ENCODE measurements around the gene NRSN2. TPM values are rescaled to one million over a fixed set of nuclear protein-coding genes. Genes with fewer than 3 reads are reported as not detected.

NRSN2 gene
- total RNA-seq, 1 experiment from 2014 or later: 1.9 TPM

GRCh38 chr20:362271-363254 lies 15.7 kb downstream of the NRSN2 start:
- Histone ChIP-seq H3K36me3 (ENCODE audit: control insufficient read depth in 1 of 2, insufficient read depth in 2 of 2, low read length in 2 of 2) (no peaks in the 10 kb centered on the region), H4K20me1 (ENCODE audit: insufficient read depth) (no peaks in the 10 kb centered on the region), H2AFZ (ENCODE audit: low read depth, low read length, poor library complexity, severe bottlenecking) (peak overlapping the region; percentile 55), H3K27me3 (ENCODE audit: insufficient read depth, low read length) (no peaks in the 10 kb centered on the region), H3K4me3 (replicated peaks in 1 of 2; ENCODE audit: low read depth in 1 of 2, low read length in 2 of 2) (no peak overlapping the region), H3K9ac (ENCODE audit: low read length) (peak overlapping the region; percentile 34), H3K4me2 (ENCODE audit: low read length) (peak overlapping the region; percentile 56), H3K27ac (ENCODE audit: low read depth, low read length) (peak overlapping the region; percentile 58), H3K9me3 (ENCODE audit: control insufficient read depth in 1 of 2, insufficient read depth in 1 of 2, low read depth in 1 of 2, low read length in 2 of 2) (no peaks in the 10 kb centered on the region), H3K4me1 (ENCODE audit: control insufficient read depth in 1 of 2, insufficient read depth in 2 of 2, low read length in 2 of 2) (peaks cover 53 to 59% of the 10 kb centered on the region in 2 experiments), H3K9me2 (ENCODE audit: insufficient read depth) (no peaks in the 10 kb centered on the region), H3K79me2 (ENCODE audit: insufficient read depth, low read length) (no peaks in the 10 kb centered on the region)
- ChIA-PET POLR2A (interaction anchor here (0.6 to 29.0 kb wide), 13 partner anchors 8 to 406 kb away, joined by 3 to 779 read pairs (median 3); partner anchors contain the start of genes RBCK1, SLC52A3 and TRIB3), CTCF (interaction anchor here (0.6 to 2.4 kb wide), 16 partner anchors 9 to 377 kb away, joined by 3 to 24 read pairs (median 5); partner anchors contain the start of gene TRIB3), RAD21 (ENCODE audit: low non-redundant PET in 1 of 2, low total read pairs in 2 of 2, uncharacterized antibody in 2 of 2, unreplicated experiment in 2 of 2) (interaction anchor here (0.6 to 1.8 kb wide), 6 partner anchors 10 to 376 kb away, joined by 4 to 7 read pairs (median 6); partner anchors contain the start of gene TRIB3 (in 2 of the 2))
- peak; percentile 95 for DNase-seq (ENCODE audit: low read depth, low spot score)
- intact Hi-C loops (cut with micrococcal nuclease): loop anchor here (1.0 to 5.0 kb wide), 3 partner anchors 18 to 68 kb away; partner anchors contain the start of gene TRIB3
- TF ChIP-seq CTCF (IDR thresholded peaks at IDR 0.05 in 2 of 3, conservative IDR thresholded peaks at IDR 0.05 in 1 of 3; ENCODE audit: borderline replicate concordance in 1 of 3, insufficient read depth in 1 of 3, low read depth in 2 of 3, low read length in 2 of 3) (peak in 2 of 3 experiments; percentile 66; a peak in 4 of 6 replicates), CBX3 (IDR thresholded peaks at IDR 0.05; ENCODE audit: low read depth) (no peak), ZBTB33 (IDR thresholded peaks at IDR 0.05; ENCODE audit: extremely low read depth, insufficient replicate concordance, low read length) (no peak), FOSL1 (IDR thresholded peaks at IDR 0.05; ENCODE audit: low read depth) (no peak), CEBPB (IDR thresholded peaks at IDR 0.05; ENCODE audit: low read depth) (no peak), POLR2AphosphoS5 (IDR thresholded peaks at IDR 0.05; ENCODE audit: low read depth, low read length) (peak; percentile 83), TCF7L2 (IDR thresholded peaks at IDR 0.05; ENCODE audit: borderline replicate concordance, extremely low read depth, insufficient read depth, insufficient read length) (peak; percentile 52)
- ATAC-seq: peak; percentile 87
- BruUV-seq (replicated peaks): TSS peak; percentile 93
